ENCODE measurements around the gene SH3TC1. TPM values are rescaled to one million over a fixed set of nuclear protein-coding genes. Genes with fewer than 3 reads are reported as not detected.

Gene SH3TC1
- total and polyA plus RNA-seq, 10 donors, result 23.3 to 157 (median 62.0) TPM

GRCh38 chr4:8269535-8270417 is 70.7 kb downstream of the SH3TC1 start, which contains the start of gene HTRA3:
TSS of gene HTRA3 (plus strand) at chr4:8269754. CDS start at chr4:8269969, 215 bp downstream.
- Histone ChIP-seq H3K4me3 (peak within 1 kb of the TSS in 7 of 8 donors; percentile 23 to 64 (median 29)), H3K4me1 (peaks cover 11 to 75% (median 42%) of the 10 kb centered on the region in 6 donors), H3K27ac (peak within 1 kb of the TSS in 3 of 8 donors; percentile 23 to 36 (median 34)), H3K9me3 (no peaks in the 10 kb centered on the region), H3K36me3 (no peaks in the 10 kb centered on the region), H3K27me3 (replicated peaks in 1 of 7) (peaks cover 0 to 81% (median 25%) of the 10 kb centered on the region in 7 donors)
- 0 to 3% (median 3%) methylated on average over 35 to 111 of the region's 111 CpGs for WGBS, 5 donors
- DNase-seq, result no peak
- intact Hi-C loops (cut with DNase I; ENCODE audit: low total_unique reads), result no loop called here
- TF ChIP-seq CTCF (IDR thresholded peaks at IDR 0.05 in 8 of 11, conservative IDR thresholded peaks at IDR 0.05 in 3 of 11) (no peak), POLR2AphosphoS5 (IDR thresholded peaks at IDR 0.05) (peak in 1 of 3 donors; percentile 47), POLR2A (IDR thresholded peaks at IDR 0.05) (no peak)

- WGBS, 5 donors, result 31 to 57% (median 44%) methylated on average over 11 of the region's 11 CpGs
- peaks cover 0 to 81% (median 25%) of the 10 kb centered on the region in 7 donors for H3K27me3 ChIP-seq (replicated peaks in 1 of 7)
- H3K27ac ChIP-seq, result peak overlapping the region in 1 of 8 donors; percentile 34
- H3K4me3 ChIP-seq, result peak overlapping the region in 6 of 8 donors; percentile 27 to 64 (median 30)
- no peaks in the 10 kb centered on the region for H3K36me3 ChIP-seq
- intact Hi-C loops (cut with DNase I; ENCODE audit: low total_unique reads), result no loop called here
- H3K9me3 ChIP-seq, result no peaks in the 10 kb centered on the region
- TF ChIP-seq POLR2AphosphoS5 (IDR thresholded peaks at IDR 0.05) (no peak), POLR2A (IDR thresholded peaks at IDR 0.05) (no peak), CTCF (IDR thresholded peaks at IDR 0.05 in 8 of 11, conservative IDR thresholded peaks at IDR 0.05 in 3 of 11) (no peak)
- DNase-seq, result no peak
- peaks cover 11 to 80% (median 42%) of the 10 kb centered on the region in 6 donors for H3K4me1 ChIP-seq
These were observed 71.3 kb downstream of the SH3TC1 start for GRCh38 chr4:8270418-8270771.

GRCh38 chr4:8270912-8271815 is 72.1 kb downstream of the SH3TC1 start:
- TF ChIP-seq POLR2A (IDR thresholded peaks at IDR 0.05) (no peak), CTCF (IDR thresholded peaks at IDR 0.05 in 8 of 11, conservative IDR thresholded peaks at IDR 0.05 in 3 of 11) (no peak), POLR2AphosphoS5 (IDR thresholded peaks at IDR 0.05) (no peak)
- H3K4me3 ChIP-seq, result no peak overlapping the region
- H3K4me1 ChIP-seq, result peaks cover 11 to 80% (median 42%) of the 10 kb centered on the region in 6 donors
- H3K9me3 ChIP-seq, result no peaks in the 10 kb centered on the region
- no peak for DNase-seq
- no peak overlapping the region for H3K27ac ChIP-seq
- intact Hi-C loops (cut with DNase I; ENCODE audit: low total_unique reads), result no loop called here
- H3K36me3 ChIP-seq, result no peaks in the 10 kb centered on the region
- WGBS, 5 donors, result 77 to 92% (median 84%) methylated on average over 15 to 27 of the region's 27 CpGs
- H3K27me3 ChIP-seq (replicated peaks in 1 of 7), result peaks cover 0 to 79% (median 25%) of the 10 kb centered on the region in 7 donors
